GM12801 (cell line): ENCODE data around the gene COL27A1.

Source experiments
- CTCF ChIP-seq: IDR thresholded peaks from one replicate; pipeline ENCODE4 v1.5.1; 2011; ENCODE audit warnings: control low read depth; ENCODE audit not compliant: insufficient read length; ENCODE audit errors: extremely low read depth

COL27A1 gene

GRCh38 chr9:114155263-114155994, at the start of gene COL27A1:
Gene COL27A1 (plus strand): TSS chr9:114155537. CDS start chr9:114155951, 414 bp downstream.
- TF ChIP-seq CTCF: no peak

- TF ChIP-seq CTCF: no peak
Observed at GRCh38 chr9:114107286-114108001, 47.9 kb upstream of the COL27A1 start.

- TF ChIP-seq CTCF: no peak
Observed at GRCh38 chr9:114108016-114108833, 47.1 kb upstream of the COL27A1 start.

GRCh38 chr9:114109124-114109523, 46.2 kb upstream of the COL27A1 start:
- TF ChIP-seq CTCF: no peak

- TF ChIP-seq CTCF: no peak
Observed at GRCh38 chr9:114110180-114110579, 45.2 kb upstream of the COL27A1 start.

GRCh38 chr9:114112325-114112724, 43.0 kb upstream of the COL27A1 start:
- TF ChIP-seq CTCF: no peak

GRCh38 chr9:114112778-114113584, 42.4 kb upstream of the COL27A1 start:
- no peak for TF ChIP-seq CTCF
